Hepatocyte (in vitro differentiated cells): ENCODE data around the gene PTPRE. TPM values are rescaled to one million over a fixed set of nuclear protein-coding genes. Genes with fewer than 3 reads are reported as not detected.
"Not testable (repeated sequence)": the region's sequence is repeated elsewhere in the genome, so short reads cannot be mapped to it uniquely, and the experiment has no call there.

Experiments
- DNase-seq: peaks from one replicate; pipeline ENCODE4 v3.0.0-alpha.2; 2016; ENCODE audit warnings: low spot score
- H2AFZ ChIP-seq: fragments of 200-600 bp; sonication (generic); 2 replicates; pipeline ENCODE4 v1.6.0; 2016; ENCODE audit warnings: antibody characterized with exemption, mild to moderate bottlenecking
- H3K27ac ChIP-seq: fragments of 200-600 bp; sonication (generic); 2 replicates; pipeline ENCODE4 v1.5.1; 2016; ENCODE audit warnings: mild to moderate bottlenecking
- H3K27me3 ChIP-seq: fragments of 200-600 bp; sonication (generic); 2 replicates; pipeline ENCODE4 v1.6.1; 2016
- H3K36me3 ChIP-seq: fragments of 200-600 bp; sonication (generic); replicated peaks from 2 replicates; pipeline ENCODE4 v1.5.1; 2016; ENCODE audit warnings: low read depth; ENCODE audit not compliant: insufficient read depth
- H3K4me1 ChIP-seq: fragments of 200-600 bp; sonication (generic); 2 replicates; pipeline ENCODE4 v1.5.1; 2016; ENCODE audit warnings: mild to moderate bottlenecking, moderate library complexity; ENCODE audit not compliant: insufficient read depth
- H3K4me2 ChIP-seq: fragments of 200-600 bp; sonication (generic); 2 replicates; pipeline ENCODE4 v1.6.0; 2016
- H3K4me3 ChIP-seq: fragments of 200-600 bp; sonication (generic); 2 replicates; pipeline ENCODE4 v1.5.1; 2016; ENCODE audit warnings: mild to moderate bottlenecking
- H3K79me2 ChIP-seq: fragments of 200-600 bp; sonication (generic); 2 replicates; pipeline ENCODE4 v1.6.0; 2017; ENCODE audit warnings: mild to moderate bottlenecking
- H3K9me2 ChIP-seq: fragments of 200-600 bp; sonication (generic); replicated peaks from 2 replicates; pipeline ENCODE4 v1.6.0; 2017; ENCODE audit warnings: mild to moderate bottlenecking; ENCODE audit not compliant: insufficient read depth
- H3K9me3 ChIP-seq: fragments of 200-600 bp; sonication (generic); 2 replicates; pipeline ENCODE4 v1.5.1; 2016; ENCODE audit warnings: low read depth, mild to moderate bottlenecking
- H4K20me1 ChIP-seq: fragments of 200-600 bp; sonication (generic); 2 replicates; pipeline ENCODE4 v1.6.0; 2016; ENCODE audit warnings: mild to moderate bottlenecking; ENCODE audit not compliant: insufficient read depth, poor library complexity, severe bottlenecking
- CTCF ChIP-seq: fragments of 200-600 bp; sonication (generic); IDR thresholded peaks from 2 replicates; pipeline ENCODE4 v1.5.1; 2016; ENCODE audit warnings: antibody characterized with exemption, mild to moderate bottlenecking; ENCODE audit not compliant: poor library complexity
- EZH2 ChIP-seq: fragments of 200-600 bp; sonication (generic); IDR thresholded peaks from 2 replicates; pipeline ENCODE4 v1.6.1; 2016; ENCODE audit warnings: antibody characterized with exemption, mild to moderate bottlenecking, borderline replicate concordance
- EZH2phosphoT487 ChIP-seq: fragments of 200-600 bp; sonication (generic); IDR thresholded peaks from one replicate; pipeline ENCODE4 v1.6.1; 2018; ENCODE audit warnings: antibody characterized with exemption, mild to moderate bottlenecking, low read depth, moderate library complexity; ENCODE audit not compliant: unreplicated experiment, severe bottlenecking
- WGBS: methylation state at CpG from one replicate; pipeline ENCODE4 v1.1.6; 2016; ENCODE audit warnings: low lambda C conversion rate; ENCODE audit errors: missing lambda C conversion rate; 5-methylcytosine and 5-hydroxymethylcytosine counted together
- polyA plus RNA-seq: library from polyadenylated mRNA; unstranded; fragments of >200 nt; fragmentation: Nextera tagmentation; extraction: Ambion mirVana; gene quantifications from 2 replicates; pipeline ENCODE4 v1.2.1, GENCODE V29; 2016
- total RNA-seq: library from RNA; depleted of rRNA; stranded (reverse); fragments of >200 nt; gene quantifications from 2 replicates; pipeline ENCODE4 v1.2.3, GENCODE V29; 2014

PTPRE gene
- total and polyA plus RNA-seq, 2 experiments from 2014 or later: 3.2 to 10.1 TPM

- Histone ChIP-seq H3K36me3 (no peaks in the 10 kb centered on the region), H3K27me3 (no peaks in the 10 kb centered on the region), H3K9me2 (no peaks in the 10 kb centered on the region), H3K4me3 (no peak overlapping the region), H2AFZ (no peak overlapping the region), H3K4me2 (no peak overlapping the region), H3K27ac (no peak overlapping the region), H3K79me2 (no peaks in the 10 kb centered on the region), H3K4me1 (peaks cover 4% of the 10 kb centered on the region), H3K9me3 (no peaks in the 10 kb centered on the region), H4K20me1 (no peaks in the 10 kb centered on the region)
- WGBS: 95% methylated on average over 14 of the region's 14 CpGs
- no peak for DNase-seq
- TF ChIP-seq EZH2: no peak
- TF ChIP-seq EZH2phosphoT487: no peak
Measured at GRCh38 chr10:127987467-127988380, 80.8 kb downstream of the PTPRE start.

- no peaks in the 10 kb centered on the region for H3K79me2 ChIP-seq
- no peaks in the 10 kb centered on the region for H3K36me3 ChIP-seq
- no peak overlapping the region for H3K4me3 ChIP-seq
- no peaks in the 10 kb centered on the region for H4K20me1 ChIP-seq
- H3K27ac ChIP-seq: no peak overlapping the region
- no peak for DNase-seq
- H3K9me2 ChIP-seq: no peaks in the 10 kb centered on the region
- no peak overlapping the region for H3K4me2 ChIP-seq
- H3K9me3 ChIP-seq: no peaks in the 10 kb centered on the region
- TF ChIP-seq EZH2 (no peak), EZH2phosphoT487 (no peak), CTCF (no peak)
- WGBS: 74% methylated on average over 8 of the region's 8 CpGs
- H3K27me3 ChIP-seq: no peaks in the 10 kb centered on the region
- H3K4me1 ChIP-seq: peaks cover 4% of the 10 kb centered on the region
- no peak overlapping the region for H2AFZ ChIP-seq
Measured at GRCh38 chr10:127989481-127990012, 82.6 kb downstream of the PTPRE start.

GRCh38 chr10:127990132-127990788, 83.4 kb downstream of the PTPRE start:
- H3K27me3 ChIP-seq, H3K4me3 ChIP-seq, H3K4me1 ChIP-seq, DNase-seq, H3K9me2 ChIP-seq, H3K4me2 ChIP-seq, H3K79me2 ChIP-seq, H3K9me3 ChIP-seq, H4K20me1 ChIP-seq, H2AFZ ChIP-seq, H3K36me3 ChIP-seq: not testable (repeated sequence)
- 93% methylated on average over 9 of the region's 9 CpGs for WGBS
- peak overlapping the region; percentile 35 for H3K27ac ChIP-seq

- 77% methylated on average over 15 of the region's 15 CpGs for WGBS
- no peak overlapping the region for H3K4me2 ChIP-seq
- peak overlapping the region; percentile 35 for H3K27ac ChIP-seq
- no peaks in the 10 kb centered on the region for H3K27me3 ChIP-seq
- no peaks in the 10 kb centered on the region for H3K9me2 ChIP-seq
- no peak overlapping the region for H2AFZ ChIP-seq
- DNase-seq: peak; percentile 45
- no peaks in the 10 kb centered on the region for H4K20me1 ChIP-seq
- H3K79me2 ChIP-seq: no peaks in the 10 kb centered on the region
- TF ChIP-seq EZH2phosphoT487 (no peak), CTCF (no peak), EZH2 (no peak)
- H3K4me3 ChIP-seq: no peak overlapping the region
- peaks cover 4% of the 10 kb centered on the region for H3K4me1 ChIP-seq
- no peaks in the 10 kb centered on the region for H3K36me3 ChIP-seq
- H3K9me3 ChIP-seq: no peaks in the 10 kb centered on the region
Measured at GRCh38 chr10:127990846-127991542, 84.1 kb downstream of the PTPRE start.
